Measurements from ENCODE around the gene KIF1B. TPM values are rescaled to one million over a fixed set of nuclear protein-coding genes. Genes with fewer than 3 reads are reported as not detected.

The KIF1B gene
- total RNA-seq, 1 experiment from 2014 or later = 69.5 TPM

DNA sequence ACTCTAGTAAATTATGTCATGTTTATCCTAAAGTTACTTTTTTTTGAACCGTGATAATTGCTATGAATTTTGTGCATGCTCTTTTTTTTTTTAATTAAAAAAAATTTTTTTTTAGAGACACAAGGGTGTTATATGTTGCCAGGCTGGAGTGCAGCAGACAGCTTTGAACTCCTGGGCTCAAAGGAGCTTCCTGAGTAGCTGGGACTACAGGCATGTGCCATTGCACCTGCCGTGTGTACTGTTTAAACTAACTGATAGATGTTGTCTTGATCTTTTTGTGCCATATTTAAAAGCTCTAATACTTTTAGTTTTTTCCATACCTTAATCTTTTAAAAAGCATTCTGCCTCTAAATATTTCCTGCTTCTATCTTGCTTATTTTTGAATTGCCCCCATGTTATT lies 60.7 kb downstream of the KIF1B start:
- no TSS peak for BruUV-seq (replicated peaks)

DNA sequence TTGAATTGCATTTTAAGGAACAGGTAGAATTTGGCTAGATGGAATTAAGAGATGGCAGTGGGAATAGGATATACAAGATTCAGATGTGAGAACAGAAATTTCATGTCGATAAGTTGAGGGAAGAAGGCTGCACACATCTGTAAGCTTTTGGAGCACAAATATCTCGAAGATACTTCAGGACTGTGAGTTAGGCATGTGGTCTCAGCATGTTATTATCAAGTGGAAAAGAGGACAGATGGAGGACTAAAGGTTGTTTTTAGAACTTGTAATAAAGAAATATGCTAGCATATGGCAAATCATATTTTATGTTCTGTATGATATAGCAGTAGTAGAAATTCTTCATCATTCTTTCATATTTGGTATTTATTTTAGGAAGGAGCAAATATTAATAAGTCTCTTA lies 61.5 kb downstream of the KIF1B start:
- Histone ChIP-seq H3K4me3 (ENCODE audit: low read depth, low read length, poor library complexity, severe bottlenecking) (no peak overlapping the region), H3K27me3 (replicated peaks; ENCODE audit: insufficient read depth, low read depth, low read length, poor library complexity) (no peaks in the 10 kb centered on the region), H3K4me1 (ENCODE audit: insufficient read depth, low read length, poor library complexity, severe bottlenecking) (no peaks in the 10 kb centered on the region), H3K36me3 (ENCODE audit: insufficient read depth, low read length, poor library complexity, severe bottlenecking) (peaks cover 42% of the 10 kb centered on the region), H3K27ac (ENCODE audit: low read depth, low read length, poor library complexity, severe bottlenecking) (no peak overlapping the region), H3K9me3 (ENCODE audit: low read depth, low read length, poor library complexity, severe bottlenecking) (no peaks in the 10 kb centered on the region)
- intact Hi-C loops (cut with micrococcal nuclease; ENCODE audit: unreplicated experiment) = no loop called here
- no peak for TF ChIP-seq EZH2 (IDR thresholded peaks at IDR 0.05; ENCODE audit: borderline replicate concordance, low read depth, low read length, poor library complexity, severe bottlenecking)
- TF ChIP-seq, protein P1, sequence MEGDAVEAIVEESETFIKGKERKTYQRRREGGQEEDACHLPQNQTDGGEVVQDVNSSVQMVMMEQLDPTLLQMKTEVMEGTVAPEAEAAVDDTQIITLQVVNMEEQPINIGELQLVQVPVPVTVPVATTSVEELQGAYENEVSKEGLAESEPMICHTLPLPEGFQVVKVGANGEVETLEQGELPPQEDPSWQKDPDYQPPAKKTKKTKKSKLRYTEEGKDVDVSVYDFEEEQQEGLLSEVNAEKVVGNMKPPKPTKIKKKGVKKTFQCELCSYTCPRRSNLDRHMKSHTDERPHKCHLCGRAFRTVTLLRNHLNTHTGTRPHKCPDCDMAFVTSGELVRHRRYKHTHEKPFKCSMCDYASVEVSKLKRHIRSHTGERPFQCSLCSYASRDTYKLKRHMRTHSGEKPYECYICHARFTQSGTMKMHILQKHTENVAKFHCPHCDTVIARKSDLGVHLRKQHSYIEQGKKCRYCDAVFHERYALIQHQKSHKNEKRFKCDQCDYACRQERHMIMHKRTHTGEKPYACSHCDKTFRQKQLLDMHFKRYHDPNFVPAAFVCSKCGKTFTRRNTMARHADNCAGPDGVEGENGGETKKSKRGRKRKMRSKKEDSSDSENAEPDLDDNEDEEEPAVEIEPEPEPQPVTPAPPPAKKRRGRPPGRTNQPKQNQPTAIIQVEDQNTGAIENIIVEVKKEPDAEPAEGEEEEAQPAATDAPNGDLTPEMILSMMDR (conservative IDR thresholded peaks at IDR 0.05; ENCODE audit: low read depth, low read length) = no peak
- BruUV-seq (replicated peaks) = no TSS peak
- ChIA-PET POLR2A (ENCODE audit: low non-redundant PET) (no interaction called here), CTCF (no interaction called here)
- no peak for DNase-seq (ENCODE audit: low spot score)

More for the DNA sequence above, 60.7 kb downstream of the KIF1B start:
- CTCF ChIA-PET = no interaction called here
- H3K36me3 ChIP-seq (ENCODE audit: insufficient read depth, low read length, poor library complexity, severe bottlenecking) = peaks cover 38% of the 10 kb centered on the region
- no peaks in the 10 kb centered on the region for H3K27me3 ChIP-seq (replicated peaks; ENCODE audit: insufficient read depth, low read depth, low read length, poor library complexity)
- H3K27ac ChIP-seq (ENCODE audit: low read depth, low read length, poor library complexity, severe bottlenecking) = no peak overlapping the region
- intact Hi-C loops (cut with micrococcal nuclease; ENCODE audit: unreplicated experiment) = no loop called here
- no peak for DNase-seq (ENCODE audit: low spot score)
- H3K4me3 ChIP-seq (ENCODE audit: low read depth, low read length, poor library complexity, severe bottlenecking) = no peak overlapping the region
- H3K4me1 ChIP-seq (ENCODE audit: insufficient read depth, low read length, poor library complexity, severe bottlenecking) = no peaks in the 10 kb centered on the region
- TF ChIP-seq, protein P1 (conservative IDR thresholded peaks at IDR 0.05; ENCODE audit: low read depth, low read length) = no peak
- TF ChIP-seq EZH2 (IDR thresholded peaks at IDR 0.05; ENCODE audit: borderline replicate concordance, low read depth, low read length, poor library complexity, severe bottlenecking) = no peak
- POLR2A ChIA-PET (ENCODE audit: low non-redundant PET) = interaction anchor here (0.5 kb wide), 1 partner anchor 9 kb away, joined by 3 read pairs; no protein-coding TSS in a partner anchor
- H3K9me3 ChIP-seq (ENCODE audit: low read depth, low read length, poor library complexity, severe bottlenecking) = no peaks in the 10 kb centered on the region

DNA sequence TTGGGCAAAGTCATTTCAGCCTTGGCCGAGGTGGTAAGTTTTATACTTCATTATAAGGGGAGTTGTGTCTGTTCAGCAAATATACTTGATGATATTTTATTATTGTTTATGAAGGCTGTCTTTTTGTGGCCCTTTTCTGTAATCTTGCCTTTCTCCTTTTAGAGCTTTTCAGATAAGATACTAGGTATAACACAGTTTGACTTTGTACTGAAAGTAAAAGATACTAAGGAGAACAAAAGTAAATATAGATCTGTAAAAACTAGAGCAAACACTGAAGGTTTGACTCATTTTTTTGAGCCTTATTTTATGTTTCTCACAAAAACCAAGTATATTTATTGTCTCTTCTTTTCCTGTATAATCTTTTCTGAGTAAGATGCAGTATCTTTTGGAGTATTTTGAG lies 61.9 kb downstream of the KIF1B start:
- Histone ChIP-seq H3K27ac (ENCODE audit: low read depth, low read length, poor library complexity, severe bottlenecking) (no peak overlapping the region), H3K9me3 (ENCODE audit: low read depth, low read length, poor library complexity, severe bottlenecking) (no peaks in the 10 kb centered on the region), H3K4me1 (ENCODE audit: insufficient read depth, low read length, poor library complexity, severe bottlenecking) (no peaks in the 10 kb centered on the region), H3K27me3 (replicated peaks; ENCODE audit: insufficient read depth, low read depth, low read length, poor library complexity) (no peaks in the 10 kb centered on the region), H3K4me3 (ENCODE audit: low read depth, low read length, poor library complexity, severe bottlenecking) (no peak overlapping the region), H3K36me3 (ENCODE audit: insufficient read depth, low read length, poor library complexity, severe bottlenecking) (peaks cover 40% of the 10 kb centered on the region)
- ChIA-PET POLR2A (ENCODE audit: low non-redundant PET) (no interaction called here), CTCF (no interaction called here)
- no peak for DNase-seq (ENCODE audit: low spot score)
- no TSS peak for BruUV-seq (replicated peaks)
- intact Hi-C loops (cut with micrococcal nuclease; ENCODE audit: unreplicated experiment) = no loop called here
- TF ChIP-seq, protein P1 (conservative IDR thresholded peaks at IDR 0.05; ENCODE audit: low read depth, low read length) = no peak
- no peak for TF ChIP-seq EZH2 (IDR thresholded peaks at IDR 0.05; ENCODE audit: borderline replicate concordance, low read depth, low read length, poor library complexity, severe bottlenecking)
